IPS-18c (cell line): ENCODE data around the gene CFAP410.

Experiments
- H3K4me3 ChIP-seq: 2 replicates; pipeline ENCODE4 v1.7.0; 2013; ENCODE audit warnings: low read depth, mild to moderate bottlenecking, low read length, moderate library complexity; ENCODE audit not compliant: insufficient read depth
- H3K9me3 ChIP-seq: one replicate; pipeline ENCODE4 v1.6.1; 2013; ENCODE audit warnings: mild to moderate bottlenecking, low read length, moderate library complexity; ENCODE audit not compliant: control insufficient read depth, insufficient read depth

The CFAP410 gene

DNA sequence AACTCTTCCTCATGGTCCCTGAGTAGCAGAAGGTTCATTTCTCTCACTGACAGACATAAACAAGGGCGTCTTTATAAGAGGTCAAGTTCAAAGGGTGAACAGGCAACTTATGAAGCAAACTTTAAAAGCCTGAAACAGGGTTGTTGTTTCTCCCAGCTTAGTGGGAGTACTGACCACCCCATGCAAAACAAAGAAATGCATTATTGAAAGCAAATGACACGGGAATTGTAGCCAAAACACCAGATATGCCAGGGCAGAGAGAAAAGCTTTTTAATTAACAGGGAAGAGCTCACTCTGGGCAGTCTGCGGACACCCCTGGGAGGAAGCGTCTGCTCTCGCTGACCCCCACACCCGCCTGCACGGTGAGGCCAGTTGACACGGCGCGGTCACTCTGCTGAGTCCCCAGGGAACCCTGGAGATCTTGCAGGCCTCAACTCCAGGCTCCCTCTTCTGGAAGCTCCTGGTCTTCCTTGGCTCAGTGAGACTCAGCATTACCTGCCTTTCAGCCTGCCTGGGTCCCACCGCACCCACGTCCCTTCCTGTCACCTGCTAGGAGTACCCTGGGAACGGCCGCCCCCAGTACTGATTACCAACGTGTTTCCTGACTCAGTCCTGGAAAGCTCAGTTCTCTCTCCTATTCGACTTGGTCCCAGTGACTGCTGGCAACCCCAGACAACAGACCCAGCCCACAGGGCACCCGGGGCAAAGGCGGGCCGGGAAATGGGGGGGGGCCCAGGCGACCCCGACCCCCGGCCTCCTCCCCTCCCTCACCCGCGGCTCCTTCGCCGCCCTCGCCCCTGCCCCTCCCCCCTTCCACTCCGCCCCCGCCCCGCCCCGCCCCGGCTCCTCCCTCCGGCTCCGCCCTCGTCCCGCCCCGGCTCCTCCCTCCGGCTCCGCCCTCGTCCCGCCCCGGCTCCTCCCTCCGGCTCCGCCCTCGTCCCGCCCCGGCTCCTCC lies 972 bp downstream of the CFAP410 start:
- H3K4me3 ChIP-seq = peak overlapping the region; percentile 50
- no peaks in the 10 kb centered on the region for H3K9me3 ChIP-seq

DNA sequence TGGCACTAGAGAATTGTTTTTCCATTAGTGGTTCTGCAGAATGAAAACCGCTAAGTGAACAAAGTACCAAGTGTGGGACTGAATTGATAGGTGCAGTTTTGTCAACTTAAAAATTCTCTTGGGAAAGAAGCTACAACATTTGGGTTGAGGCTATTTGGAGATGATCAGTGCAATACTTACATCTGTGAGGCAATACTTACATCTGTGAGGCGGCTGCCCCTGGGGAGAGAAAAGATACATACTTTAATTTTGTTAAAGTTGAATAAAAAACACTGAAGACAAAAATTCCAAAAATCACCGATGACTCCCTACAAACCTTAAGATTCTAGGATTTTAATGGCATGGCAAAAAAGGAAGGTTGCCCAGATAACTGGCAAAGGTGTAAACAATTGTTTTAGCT lies 1.7 kb downstream of the CFAP410 start:
- no peaks in the 10 kb centered on the region for H3K9me3 ChIP-seq
- no peak overlapping the region for H3K4me3 ChIP-seq

DNA sequence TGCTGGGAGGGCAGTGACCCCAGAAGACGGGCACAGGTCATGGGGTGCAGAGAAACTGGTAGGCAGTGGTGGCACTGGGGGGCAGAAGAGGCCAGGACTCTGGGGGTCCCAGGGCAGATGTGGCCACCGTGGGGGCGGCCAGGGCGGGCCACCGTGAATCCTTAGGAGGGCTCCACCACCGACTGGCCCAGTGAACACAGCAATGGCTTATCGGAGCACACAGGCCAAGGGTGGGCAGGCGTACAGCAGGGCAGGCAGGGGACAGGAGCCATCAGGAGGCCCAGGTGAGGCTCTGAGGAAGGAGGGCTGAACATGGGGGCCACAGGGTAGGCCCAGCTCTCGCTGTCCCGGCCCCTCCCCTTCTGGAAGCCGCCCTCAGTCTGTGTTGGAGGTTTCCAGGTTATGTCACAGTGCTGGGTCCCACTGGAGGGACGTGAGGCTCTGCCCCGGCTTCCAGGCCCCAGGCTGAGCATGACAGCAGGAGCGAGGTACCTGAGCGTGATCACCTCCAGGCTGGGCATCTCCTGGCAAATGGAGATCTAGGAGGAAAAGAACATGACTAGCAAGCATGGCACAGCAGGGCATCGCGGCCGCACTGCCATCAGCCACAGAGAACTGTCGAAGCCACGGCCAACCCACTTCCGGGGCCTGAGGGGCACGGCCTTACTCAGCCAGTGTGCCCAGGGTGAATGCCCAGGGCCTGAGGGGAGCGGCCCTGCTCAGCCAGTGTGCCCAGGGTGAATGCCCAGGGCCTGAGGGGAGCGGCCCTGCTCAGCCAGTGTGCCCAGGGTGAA lies 3.7 kb downstream of the CFAP410 start:
- no peak overlapping the region for H3K4me3 ChIP-seq
- H3K9me3 ChIP-seq = no peaks in the 10 kb centered on the region

DNA sequence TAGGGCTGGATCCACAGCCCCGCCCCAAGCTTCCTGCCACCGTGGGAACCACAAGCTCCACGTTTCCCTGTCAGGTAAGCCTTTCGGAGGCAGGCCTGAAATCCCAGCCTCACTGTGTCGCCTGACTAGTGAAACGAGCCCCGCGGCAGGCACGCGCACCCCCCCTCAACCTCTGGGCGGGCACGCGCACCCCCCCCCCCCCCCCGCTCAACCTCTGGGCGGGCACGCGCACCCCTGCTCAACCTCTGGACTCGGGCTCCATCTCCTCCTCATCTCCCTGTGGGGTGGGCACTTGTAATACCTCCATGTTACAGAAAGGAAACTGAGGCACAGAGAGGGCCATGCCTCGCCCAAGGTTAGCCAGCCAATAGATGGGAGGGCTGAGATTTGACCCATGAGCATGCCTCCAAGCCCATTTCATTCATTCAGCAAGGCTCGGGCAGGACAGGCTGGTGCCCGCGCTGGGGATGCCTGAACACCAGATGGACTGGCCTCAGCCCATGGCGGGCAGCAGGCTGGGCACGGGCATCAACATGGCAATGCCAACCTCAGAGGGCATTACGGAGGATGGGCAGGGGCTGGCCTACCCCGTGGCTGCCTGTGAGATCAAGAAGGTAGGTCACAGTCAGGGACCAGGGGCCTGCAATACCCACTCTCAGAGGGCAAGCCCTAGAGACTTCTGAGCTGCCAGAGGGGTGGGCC lies 4.7 kb downstream of the CFAP410 start:
- Histone ChIP-seq H3K4me3 (no peak overlapping the region), H3K9me3 (no peaks in the 10 kb centered on the region)

DNA sequence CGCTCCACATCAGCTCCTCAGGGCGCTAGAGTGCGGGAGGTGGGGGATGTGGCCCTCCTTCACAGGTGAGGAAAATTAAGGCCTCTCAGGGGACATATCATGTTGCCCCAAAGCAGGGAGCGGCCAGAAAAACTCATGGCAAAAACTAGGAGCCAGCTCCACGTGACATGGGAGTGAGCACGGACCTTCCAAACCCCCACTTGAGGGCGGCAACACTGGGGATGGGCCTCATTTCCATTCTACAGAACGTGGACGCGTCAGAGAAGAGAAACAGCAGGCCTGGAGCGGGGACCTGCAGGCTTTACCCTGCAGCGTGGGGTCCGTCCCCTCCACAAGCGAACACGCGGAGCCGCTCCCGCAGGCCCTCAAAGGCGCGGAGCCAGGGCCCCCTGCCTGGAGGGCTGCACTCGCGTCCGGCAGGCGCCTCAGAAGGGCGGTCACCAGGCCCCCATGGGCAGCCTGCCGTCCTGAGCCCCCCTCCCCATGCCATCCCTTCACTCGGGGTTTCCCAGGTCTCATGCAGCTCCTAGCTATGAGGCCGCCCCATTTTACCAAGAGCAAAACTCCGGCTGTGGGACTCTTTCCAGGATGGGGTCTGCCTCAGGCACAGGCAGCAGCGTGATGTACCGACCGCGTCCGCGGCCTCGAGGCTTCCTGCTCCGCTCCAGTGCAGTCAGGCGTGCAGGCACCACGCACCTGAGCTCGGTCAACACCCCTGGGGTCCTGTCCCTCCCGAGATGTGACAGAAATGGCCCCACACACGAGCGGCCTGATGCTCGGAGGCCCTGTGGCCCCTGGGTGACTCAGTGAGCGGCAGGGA lies 5.5 kb downstream of the CFAP410 start:
- Histone ChIP-seq H3K4me3 (no peak overlapping the region), H3K9me3 (no peaks in the 10 kb centered on the region)

DNA sequence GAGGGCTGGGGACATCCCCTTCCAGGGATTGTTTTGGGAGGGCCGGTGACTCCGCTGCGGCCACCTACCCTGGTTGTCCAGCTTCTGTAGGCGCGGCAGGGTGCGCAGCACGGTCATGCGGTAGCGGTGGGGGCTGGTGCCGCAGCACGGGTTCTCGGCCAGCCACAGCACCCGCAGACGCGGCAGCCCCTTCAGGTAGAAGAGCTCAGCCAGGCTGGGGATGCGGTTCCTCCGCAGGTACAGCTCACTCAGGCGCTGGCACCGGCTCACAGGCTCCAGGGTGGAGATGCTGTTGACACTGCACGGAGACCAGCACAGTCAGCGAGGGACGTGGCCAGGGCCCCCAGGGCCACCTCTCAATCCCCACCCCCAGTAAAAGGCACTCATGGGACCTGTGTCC lies 6.2 kb downstream of the CFAP410 start:
- H3K9me3 ChIP-seq = no peaks in the 10 kb centered on the region

DNA sequence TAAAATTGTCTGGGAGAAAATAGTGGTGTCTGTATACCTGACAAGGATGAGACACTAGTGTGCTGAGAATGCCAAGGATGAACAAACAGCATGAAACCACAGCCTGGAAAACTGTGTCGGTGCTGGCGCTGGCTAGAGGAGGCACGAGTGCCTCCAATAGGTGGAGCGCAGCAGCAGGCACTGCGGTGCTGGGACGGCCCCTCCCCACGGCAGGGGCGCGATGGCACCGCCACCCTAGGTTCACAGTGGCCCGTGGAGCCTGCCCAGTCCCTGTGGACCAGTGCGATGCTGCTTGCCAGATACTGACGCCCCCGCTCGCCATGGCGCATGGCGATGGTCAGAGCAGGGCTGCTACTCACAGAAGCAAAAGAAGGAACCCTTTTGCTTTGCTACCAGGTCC lies 6.8 kb downstream of the CFAP410 start:
- no peak overlapping the region for H3K4me3 ChIP-seq
- no peaks in the 10 kb centered on the region for H3K9me3 ChIP-seq

More for the DNA sequence above, 6.2 kb downstream of the CFAP410 start:
- no peak overlapping the region for H3K4me3 ChIP-seq

DNA sequence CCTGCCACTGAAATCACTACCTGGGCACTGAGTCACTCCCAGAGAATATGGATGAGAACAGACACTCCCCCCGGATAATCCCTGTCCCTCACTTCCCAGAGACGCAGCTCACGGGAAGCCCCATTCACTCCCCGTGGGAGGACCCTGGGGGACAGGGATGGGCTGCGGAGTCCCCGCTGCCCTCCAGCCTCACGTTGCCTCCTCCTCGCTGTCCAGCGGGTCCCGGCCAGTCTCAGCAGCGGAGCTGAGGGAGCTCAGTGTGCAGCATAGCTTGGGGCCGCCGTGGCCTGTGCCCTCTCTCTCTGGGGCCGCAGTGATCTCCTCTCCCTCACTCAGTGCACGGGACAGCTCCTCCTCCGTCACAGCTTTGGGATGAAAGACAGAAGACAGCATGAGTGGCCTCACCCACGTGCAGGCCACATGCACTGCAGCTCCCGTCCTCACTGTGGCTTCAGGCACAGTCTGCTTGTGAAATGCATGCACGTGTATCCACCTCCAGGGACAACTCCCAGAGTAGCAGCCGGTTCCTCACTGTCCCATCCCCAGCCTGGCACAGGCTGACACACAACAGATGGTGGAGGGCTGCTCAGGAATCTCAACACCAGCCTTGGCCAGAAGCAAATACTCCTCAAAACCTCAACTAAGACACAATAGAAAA lies 7.4 kb downstream of the CFAP410 start:
- no peaks in the 10 kb centered on the region for H3K9me3 ChIP-seq
- no peak overlapping the region for H3K4me3 ChIP-seq

DNA sequence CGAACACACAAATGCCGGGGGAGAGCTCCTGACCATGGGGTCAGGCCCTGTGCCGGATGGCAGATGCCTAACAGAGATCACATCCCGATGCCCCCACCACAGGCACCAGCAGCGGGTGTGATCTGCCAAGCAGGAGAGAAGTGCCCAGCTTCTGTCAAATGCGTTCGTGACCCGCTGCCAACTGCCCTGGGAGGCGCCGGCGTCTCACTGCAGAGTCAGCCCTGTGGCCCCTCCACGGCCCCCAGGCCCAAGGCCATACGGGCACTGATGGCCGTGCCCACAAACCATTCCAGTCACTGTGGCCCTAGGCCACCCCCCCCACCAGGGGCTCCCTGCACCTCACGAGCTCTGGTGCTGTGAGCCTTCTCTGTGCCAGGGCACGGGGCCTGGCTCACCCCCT lies 8.0 kb downstream of the CFAP410 start:
- no peak overlapping the region for H3K4me3 ChIP-seq
- no peaks in the 10 kb centered on the region for H3K9me3 ChIP-seq

DNA sequence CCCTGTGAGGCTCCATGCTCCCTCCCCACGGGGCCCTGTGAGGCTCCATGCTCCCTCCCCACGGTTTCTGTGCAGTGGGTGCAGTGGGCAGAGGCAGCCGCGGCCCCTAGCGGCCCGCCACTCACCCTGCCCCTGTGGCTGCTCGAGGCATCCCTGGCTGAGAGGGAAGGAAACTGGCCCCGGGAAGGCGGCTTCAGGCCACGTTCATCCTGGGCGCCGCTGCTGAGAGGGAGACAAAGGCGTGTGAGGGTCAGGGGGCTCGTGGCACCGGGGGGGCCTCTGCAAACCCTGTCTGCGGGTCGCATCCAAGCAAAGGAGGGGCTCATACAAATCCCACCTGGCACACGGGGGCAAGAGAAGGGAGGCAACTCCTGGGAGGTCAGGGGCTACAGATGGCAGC lies 8.5 kb downstream of the CFAP410 start:
- Histone ChIP-seq H3K9me3 (no peaks in the 10 kb centered on the region), H3K4me3 (no peak overlapping the region)

DNA sequence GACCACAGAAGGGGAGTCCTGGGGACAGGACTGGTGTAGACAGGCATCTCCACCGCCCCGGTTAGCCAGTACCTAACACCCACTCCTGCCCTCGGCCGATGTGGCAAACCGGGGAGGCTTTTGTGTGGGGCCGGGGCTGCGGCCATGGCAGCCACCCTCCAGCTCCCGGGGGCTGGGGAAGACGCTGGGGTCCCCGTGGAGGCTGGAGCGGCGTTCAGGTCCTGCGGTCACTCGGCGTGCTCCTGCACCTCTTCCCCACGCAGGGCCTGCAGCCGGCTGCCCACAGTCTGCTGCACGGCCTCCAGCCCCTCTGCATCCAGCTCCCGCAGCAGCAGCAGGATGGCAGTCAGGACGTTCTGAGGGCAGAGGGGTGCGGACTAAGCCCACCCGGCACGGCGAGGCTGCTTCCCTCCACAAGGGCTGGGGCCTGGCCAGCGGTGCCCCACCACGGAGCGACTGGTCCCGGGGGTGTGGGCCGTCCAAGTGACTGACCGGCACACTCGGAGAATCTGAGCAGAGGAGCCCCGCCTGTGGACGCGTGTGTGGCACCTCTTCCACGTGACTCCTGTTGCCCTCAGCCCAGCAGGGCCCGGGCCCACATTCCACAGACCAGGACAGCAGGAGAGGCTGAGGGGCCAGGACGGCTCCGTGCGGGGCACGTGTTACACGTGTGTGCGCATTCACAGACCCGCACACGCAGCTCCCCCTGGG lies 9.1 kb downstream of the CFAP410 start:
- H3K4me3 ChIP-seq = no peak overlapping the region
- no peaks in the 10 kb centered on the region for H3K9me3 ChIP-seq

DNA sequence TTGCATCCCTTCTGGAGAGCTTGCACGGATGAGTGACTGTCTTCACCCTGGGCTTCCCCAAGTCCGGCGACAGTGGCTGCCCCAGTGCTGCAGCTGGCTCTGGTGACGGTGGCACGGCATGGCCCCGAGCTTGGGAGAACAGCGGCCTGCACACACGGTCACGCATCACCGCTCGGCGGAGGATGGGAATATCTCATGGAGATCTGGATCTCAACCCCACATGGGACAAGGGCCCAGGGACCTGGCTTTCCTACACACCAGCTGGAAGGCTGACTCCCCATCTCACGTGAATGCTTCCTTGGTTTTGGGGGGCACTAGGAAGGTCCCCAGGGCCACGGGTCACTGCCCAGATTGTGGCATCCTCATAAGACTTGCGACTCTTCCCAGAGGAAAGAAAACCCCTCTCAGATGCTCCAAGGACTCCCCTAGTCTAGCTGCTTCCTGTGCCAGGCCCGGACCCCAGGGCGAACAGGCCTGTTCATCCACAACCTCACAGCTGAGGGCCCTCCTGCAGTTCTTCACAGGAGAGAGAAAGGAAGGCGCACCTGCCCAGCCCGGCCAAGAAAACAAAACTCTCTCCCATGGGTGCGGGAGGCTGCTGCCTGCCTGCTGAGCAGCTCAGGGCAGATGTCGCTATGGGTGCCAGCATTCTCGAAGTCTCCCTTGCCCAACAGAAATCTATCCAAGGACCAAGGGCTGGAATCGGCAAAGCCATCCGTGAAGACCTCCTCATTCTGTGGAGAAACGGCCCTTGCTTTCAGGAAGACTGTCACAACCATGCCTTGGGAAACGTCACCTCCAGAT lies 9.9 kb downstream of the CFAP410 start:
- H3K9me3 ChIP-seq = no peaks in the 10 kb centered on the region
- H3K4me3 ChIP-seq = no peak overlapping the region

DNA sequence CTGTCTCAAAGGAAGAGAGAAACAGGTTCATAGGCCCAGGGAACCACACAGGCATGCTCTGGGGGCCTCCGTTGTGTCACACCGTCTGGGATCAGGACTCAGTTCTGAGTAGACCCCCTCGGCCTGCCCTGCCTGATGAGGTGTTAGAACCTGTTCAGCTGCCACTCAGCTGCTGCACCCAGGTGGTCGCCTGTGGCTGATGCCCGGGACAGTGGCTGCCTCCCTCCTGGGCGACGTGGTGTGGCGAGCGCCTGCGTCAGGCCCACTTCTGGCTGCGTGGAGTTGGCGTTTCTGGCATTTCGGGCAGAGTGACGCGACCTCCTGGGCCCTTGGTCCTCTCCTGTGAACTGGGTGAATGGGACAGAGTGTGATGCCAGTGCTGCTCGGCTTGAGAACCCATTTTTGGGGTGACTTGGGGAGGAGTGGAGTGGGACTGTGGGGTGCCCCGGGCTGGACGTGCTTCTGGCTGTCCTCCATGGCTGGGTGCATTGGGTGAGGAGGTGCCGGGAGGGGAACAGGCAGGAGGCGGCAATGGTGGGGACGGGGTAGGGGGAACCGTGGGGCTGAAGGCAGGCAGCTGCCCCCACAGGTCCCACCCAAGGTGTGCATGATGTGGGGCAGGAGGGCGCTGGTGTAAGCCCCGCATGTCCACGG lies 10.8 kb downstream of the CFAP410 start:
- Histone ChIP-seq H3K4me3 (no peak overlapping the region), H3K9me3 (no peaks in the 10 kb centered on the region)

DNA sequence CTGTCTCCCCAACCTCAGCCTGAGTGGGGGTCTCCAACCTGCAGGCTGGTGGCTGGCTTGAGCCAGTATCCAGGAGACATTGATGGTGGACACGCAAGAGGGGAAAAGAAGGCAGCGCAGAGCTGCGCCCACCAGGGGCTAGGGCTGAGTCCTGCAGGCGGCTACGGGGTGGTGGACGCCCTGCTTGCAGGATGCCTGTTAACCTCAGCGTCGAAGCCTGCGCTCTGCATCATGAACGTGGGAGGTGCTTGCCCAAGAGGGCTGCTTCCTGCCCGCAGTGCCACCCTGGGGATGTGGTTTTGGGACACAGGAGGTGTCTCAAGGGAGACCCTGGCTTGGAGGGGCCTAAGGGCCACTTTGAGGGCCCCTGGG lies 11.6 kb downstream of the CFAP410 start:
- no peak overlapping the region for H3K4me3 ChIP-seq
- H3K9me3 ChIP-seq = no peaks in the 10 kb centered on the region
